ENCODE data around the gene DFFB.

DNA sequence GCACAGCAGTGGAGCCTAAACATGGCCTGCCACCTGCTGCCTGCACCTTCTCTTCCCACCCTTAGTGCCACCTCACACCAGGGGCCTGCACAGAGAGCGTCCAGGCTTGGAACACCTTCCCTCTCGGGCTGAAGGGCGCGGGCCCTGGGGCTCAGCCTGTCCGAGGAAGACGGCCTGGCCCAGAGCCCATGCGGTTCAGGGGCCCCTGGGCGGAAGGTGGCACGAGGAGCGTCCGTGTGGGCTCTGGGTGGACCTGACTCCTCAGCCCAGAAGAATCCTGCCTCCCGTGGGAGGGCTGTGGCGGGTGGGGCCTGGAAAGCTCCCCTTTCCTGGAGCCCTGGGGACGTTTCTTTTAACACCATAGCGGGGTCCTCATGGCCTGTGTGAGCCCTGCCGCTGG is 19.4 kb downstream of the DFFB start:
- TF ChIP-seq RAD21 (IDR thresholded peaks at IDR 0.05; ENCODE audit: low read depth) (no peak), EP300 (IDR thresholded peaks at IDR 0.05; ENCODE audit: borderline replicate concordance) (no peak)
